ENCODE measurements around the gene DNAJC12. TPM values are rescaled to one million over a fixed set of nuclear protein-coding genes. Genes with fewer than 3 reads are reported as not detected.

The DNAJC12 gene
- total RNA-seq, 1 experiment from 2014 or later: 4.3 TPM

- TF ChIP-seq, protein P1, sequence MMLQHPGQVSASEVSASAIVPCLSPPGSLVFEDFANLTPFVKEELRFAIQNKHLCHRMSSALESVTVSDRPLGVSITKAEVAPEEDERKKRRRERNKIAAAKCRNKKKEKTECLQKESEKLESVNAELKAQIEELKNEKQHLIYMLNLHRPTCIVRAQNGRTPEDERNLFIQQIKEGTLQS (IDR thresholded peaks at IDR 0.05): no peak
- TF ChIP-seq ZFX (IDR thresholded peaks at IDR 0.05): no peak
Observed at GRCh38 chr10:67819768-67820204, 18.2 kb downstream of the DNAJC12 start (continued).

DNA sequence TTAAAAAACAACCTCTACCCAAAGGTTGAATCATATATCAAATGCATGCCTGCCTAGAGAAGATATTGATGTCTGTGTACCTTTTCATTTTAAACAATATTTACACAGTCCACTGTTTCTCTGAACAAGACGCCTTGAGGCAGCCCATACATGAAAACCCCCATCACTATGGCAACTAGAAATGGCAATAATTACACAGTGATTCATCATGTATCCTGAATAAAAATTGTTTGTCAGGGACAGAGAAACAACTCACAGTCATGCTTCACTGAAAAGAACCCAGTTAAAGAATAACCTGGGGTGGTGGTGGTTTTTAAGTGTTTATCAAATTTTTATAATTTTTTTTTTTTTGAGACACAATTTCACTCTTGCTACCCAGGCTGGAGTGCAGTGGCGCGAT lies 19.7 kb downstream of the DNAJC12 start:
- ChIA-PET POLR2A (no interaction called here), CTCF (no interaction called here), RAD21 (ENCODE audit: low non-redundant PET in 1 of 2, low total read pairs in 2 of 2, uncharacterized antibody in 2 of 2, unreplicated experiment in 2 of 2) (no interaction called here)
- ATAC-seq (no peak), DNase-seq (ENCODE audit: low read depth, low spot score) (no peak)
- H3K27ac ChIP-seq (ENCODE audit: low read depth, low read length): no peak overlapping the region
- H3K9me3 ChIP-seq (ENCODE audit: control insufficient read depth in 1 of 2, insufficient read depth in 1 of 2, low read depth in 1 of 2, low read length in 2 of 2): no peaks in the 10 kb centered on the region
- intact Hi-C loops (cut with micrococcal nuclease): no loop called here
- H3K9ac ChIP-seq (ENCODE audit: low read length): no peak overlapping the region
- no peaks in the 10 kb centered on the region for H3K27me3 ChIP-seq (ENCODE audit: insufficient read depth, low read length)
- no peaks in the 10 kb centered on the region for H3K79me2 ChIP-seq (ENCODE audit: insufficient read depth, low read length)
- no peak overlapping the region for H3K4me2 ChIP-seq (ENCODE audit: low read length)
- no peak overlapping the region for H2AFZ ChIP-seq (ENCODE audit: low read depth, low read length, poor library complexity, severe bottlenecking)
- no peaks in the 10 kb centered on the region for H3K36me3 ChIP-seq (ENCODE audit: control insufficient read depth in 1 of 2, insufficient read depth in 2 of 2, low read length in 2 of 2)
- H4K20me1 ChIP-seq (ENCODE audit: insufficient read depth): no peaks in the 10 kb centered on the region
- H3K9me2 ChIP-seq (ENCODE audit: insufficient read depth): no peaks in the 10 kb centered on the region
- H3K4me3 ChIP-seq (replicated peaks in 1 of 2; ENCODE audit: low read depth in 1 of 2, low read length in 2 of 2): no peak overlapping the region
- no peaks in the 10 kb centered on the region for H3K4me1 ChIP-seq (ENCODE audit: control insufficient read depth in 1 of 2, insufficient read depth in 2 of 2, low read length in 2 of 2)
- no TSS peak for BruUV-seq (replicated peaks)
- TF ChIP-seq EGR1 (IDR thresholded peaks at IDR 0.05; ENCODE audit: low read depth) (no peak), RAD21 (IDR thresholded peaks at IDR 0.05; ENCODE audit: low read depth) (no peak), SRF (IDR thresholded peaks at IDR 0.05; ENCODE audit: low read depth) (no peak), CEBPB (IDR thresholded peaks at IDR 0.05; ENCODE audit: low read depth) (no peak), SP1 (IDR thresholded peaks at IDR 0.05; ENCODE audit: low read depth) (no peak), FOSL1 (IDR thresholded peaks at IDR 0.05; ENCODE audit: low read depth) (no peak), CBX3 (IDR thresholded peaks at IDR 0.05; ENCODE audit: low read depth) (no peak), YY1 (IDR thresholded peaks at IDR 0.05; ENCODE audit: extremely low read depth, insufficient replicate concordance, low read depth, low read length) (no peak), TCF7L2 (IDR thresholded peaks at IDR 0.05; ENCODE audit: borderline replicate concordance, extremely low read depth, insufficient read depth, insufficient read length) (no peak), ZNF274 (IDR thresholded peaks at IDR 0.05; ENCODE audit: low read depth, low read length) (no peak), ELF1 (IDR thresholded peaks at IDR 0.05; ENCODE audit: borderline replicate concordance, low read depth) (no peak), MAX (IDR thresholded peaks at IDR 0.05) (no peak), POLR2AphosphoS5 (IDR thresholded peaks at IDR 0.05; ENCODE audit: low read depth, low read length) (no peak), ZFX (IDR thresholded peaks at IDR 0.05) (no peak), JUND (IDR thresholded peaks at IDR 0.05) (no peak)
- TF ChIP-seq, protein P1 (IDR thresholded peaks at IDR 0.05): no peak
- TF ChIP-seq, protein P2, sequence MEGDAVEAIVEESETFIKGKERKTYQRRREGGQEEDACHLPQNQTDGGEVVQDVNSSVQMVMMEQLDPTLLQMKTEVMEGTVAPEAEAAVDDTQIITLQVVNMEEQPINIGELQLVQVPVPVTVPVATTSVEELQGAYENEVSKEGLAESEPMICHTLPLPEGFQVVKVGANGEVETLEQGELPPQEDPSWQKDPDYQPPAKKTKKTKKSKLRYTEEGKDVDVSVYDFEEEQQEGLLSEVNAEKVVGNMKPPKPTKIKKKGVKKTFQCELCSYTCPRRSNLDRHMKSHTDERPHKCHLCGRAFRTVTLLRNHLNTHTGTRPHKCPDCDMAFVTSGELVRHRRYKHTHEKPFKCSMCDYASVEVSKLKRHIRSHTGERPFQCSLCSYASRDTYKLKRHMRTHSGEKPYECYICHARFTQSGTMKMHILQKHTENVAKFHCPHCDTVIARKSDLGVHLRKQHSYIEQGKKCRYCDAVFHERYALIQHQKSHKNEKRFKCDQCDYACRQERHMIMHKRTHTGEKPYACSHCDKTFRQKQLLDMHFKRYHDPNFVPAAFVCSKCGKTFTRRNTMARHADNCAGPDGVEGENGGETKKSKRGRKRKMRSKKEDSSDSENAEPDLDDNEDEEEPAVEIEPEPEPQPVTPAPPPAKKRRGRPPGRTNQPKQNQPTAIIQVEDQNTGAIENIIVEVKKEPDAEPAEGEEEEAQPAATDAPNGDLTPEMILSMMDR (IDR thresholded peaks at IDR 0.05 in 2 of 3, conservative IDR thresholded peaks at IDR 0.05 in 1 of 3; ENCODE audit: borderline replicate concordance in 1 of 3, insufficient read depth in 1 of 3, low read depth in 2 of 3, low read length in 2 of 3): no peak
- TF ChIP-seq, protein P3, sequence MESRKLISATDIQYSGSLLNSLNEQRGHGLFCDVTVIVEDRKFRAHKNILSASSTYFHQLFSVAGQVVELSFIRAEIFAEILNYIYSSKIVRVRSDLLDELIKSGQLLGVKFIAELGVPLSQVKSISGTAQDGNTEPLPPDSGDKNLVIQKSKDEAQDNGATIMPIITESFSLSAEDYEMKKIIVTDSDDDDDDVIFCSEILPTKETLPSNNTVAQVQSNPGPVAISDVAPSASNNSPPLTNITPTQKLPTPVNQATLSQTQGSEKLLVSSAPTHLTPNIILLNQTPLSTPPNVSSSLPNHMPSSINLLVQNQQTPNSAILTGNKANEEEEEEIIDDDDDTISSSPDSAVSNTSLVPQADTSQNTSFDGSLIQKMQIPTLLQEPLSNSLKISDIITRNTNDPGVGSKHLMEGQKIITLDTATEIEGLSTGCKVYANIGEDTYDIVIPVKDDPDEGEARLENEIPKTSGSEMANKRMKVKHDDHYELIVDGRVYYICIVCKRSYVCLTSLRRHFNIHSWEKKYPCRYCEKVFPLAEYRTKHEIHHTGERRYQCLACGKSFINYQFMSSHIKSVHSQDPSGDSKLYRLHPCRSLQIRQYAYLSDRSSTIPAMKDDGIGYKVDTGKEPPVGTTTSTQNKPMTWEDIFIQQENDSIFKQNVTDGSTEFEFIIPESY (IDR thresholded peaks at IDR 0.05; ENCODE audit: extremely low read depth, insufficient replicate concordance, low read length): no peak

Measured in HCT116 (cell line).